OCI-LY7 (cell line): ENCODE results near the gene COL1A2.

ENCODE experiments used
- EZH2phosphoT487 ChIP-seq: fragments of 200-600 bp; sonication (generic); IDR thresholded peaks from 2 replicates; pipeline ENCODE4 v1.6.1; 2018; ENCODE audit warnings: low read depth, borderline replicate concordance, mild to moderate bottlenecking, mixed run types, antibody characterized with exemption, low read length, moderate library complexity, mixed read lengths
- TF ChIP-seq, protein P1 (sequence below): fragments of 200-600 bp; sonication (generic); conservative IDR thresholded peaks from 2 replicates; pipeline ENCODE4 v1.5.1; 2014; ENCODE audit warnings: mild to moderate bottlenecking, antibody characterized with exemption, low read length, moderate library complexity, mixed read lengths

DNA sequence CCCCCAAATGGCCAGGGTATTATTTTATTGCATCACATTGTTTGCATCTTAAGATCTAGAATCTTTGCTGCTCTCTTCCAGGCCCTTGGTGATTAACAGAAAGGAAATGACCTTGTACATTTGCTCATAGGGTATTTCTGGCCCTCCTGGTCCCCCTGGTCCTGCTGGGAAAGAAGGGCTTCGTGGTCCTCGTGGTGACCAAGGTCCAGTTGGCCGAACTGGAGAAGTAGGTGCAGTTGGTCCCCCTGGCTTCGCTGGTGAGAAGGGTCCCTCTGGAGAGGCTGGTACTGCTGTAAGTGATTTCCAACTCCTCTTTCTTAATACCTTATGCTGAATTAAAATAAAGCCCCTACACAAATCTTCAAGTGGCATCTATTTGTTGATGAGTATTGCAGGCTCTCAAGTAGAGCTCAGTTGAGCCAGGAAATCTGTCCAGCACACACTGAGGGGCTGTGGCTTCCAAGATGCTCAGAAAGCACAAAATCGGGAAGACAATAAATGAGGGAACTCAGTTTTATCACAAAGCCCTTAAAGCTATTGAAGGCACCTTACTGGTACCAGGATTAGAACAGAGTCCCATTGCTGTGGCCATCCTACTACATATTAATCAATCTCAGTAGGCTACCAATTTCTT is 28.2 kb downstream of the COL1A2 start:
- TF ChIP-seq, protein P1, sequence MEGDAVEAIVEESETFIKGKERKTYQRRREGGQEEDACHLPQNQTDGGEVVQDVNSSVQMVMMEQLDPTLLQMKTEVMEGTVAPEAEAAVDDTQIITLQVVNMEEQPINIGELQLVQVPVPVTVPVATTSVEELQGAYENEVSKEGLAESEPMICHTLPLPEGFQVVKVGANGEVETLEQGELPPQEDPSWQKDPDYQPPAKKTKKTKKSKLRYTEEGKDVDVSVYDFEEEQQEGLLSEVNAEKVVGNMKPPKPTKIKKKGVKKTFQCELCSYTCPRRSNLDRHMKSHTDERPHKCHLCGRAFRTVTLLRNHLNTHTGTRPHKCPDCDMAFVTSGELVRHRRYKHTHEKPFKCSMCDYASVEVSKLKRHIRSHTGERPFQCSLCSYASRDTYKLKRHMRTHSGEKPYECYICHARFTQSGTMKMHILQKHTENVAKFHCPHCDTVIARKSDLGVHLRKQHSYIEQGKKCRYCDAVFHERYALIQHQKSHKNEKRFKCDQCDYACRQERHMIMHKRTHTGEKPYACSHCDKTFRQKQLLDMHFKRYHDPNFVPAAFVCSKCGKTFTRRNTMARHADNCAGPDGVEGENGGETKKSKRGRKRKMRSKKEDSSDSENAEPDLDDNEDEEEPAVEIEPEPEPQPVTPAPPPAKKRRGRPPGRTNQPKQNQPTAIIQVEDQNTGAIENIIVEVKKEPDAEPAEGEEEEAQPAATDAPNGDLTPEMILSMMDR = no peak
- no peak for TF ChIP-seq EZH2phosphoT487
